HepG2 (cell line): ENCODE results near the gene ALG9. TPM values are rescaled to one million over a fixed set of nuclear protein-coding genes. Genes with fewer than 3 reads are reported as not detected.

ENCODE experiments used
- BCL3 ChIP-seq: sonication (generic); formaldehyde crosslinking; IDR thresholded peaks from 2 replicates; pipeline ENCODE4 v1.5.1; 2020; ENCODE audit warnings: mild to moderate bottlenecking, missing genetic modification reagents, moderate library complexity
- DMTF1 ChIP-seq: sonication (generic); formaldehyde crosslinking; IDR thresholded peaks from 2 replicates; pipeline ENCODE4 v1.4.0; 2020; ENCODE audit warnings: mild to moderate bottlenecking, missing genetic modification reagents
- MED8 ChIP-seq: sonication (generic); formaldehyde crosslinking; IDR thresholded peaks from 2 replicates; pipeline ENCODE4 v1.8.1; 2023; ENCODE audit warnings: mild to moderate bottlenecking, missing genetic modification reagents; ENCODE audit not compliant: insufficient replicate concordance
- MXD1 ChIP-seq: sonication (generic); formaldehyde crosslinking; IDR thresholded peaks from 2 replicates; pipeline ENCODE4 v1.4.0; 2020; ENCODE audit warnings: mild to moderate bottlenecking, missing genetic modification reagents
- RAD21 ChIP-seq: fragments of 450-650 bp; formaldehyde crosslinking; IDR thresholded peaks from 2 replicates; pipeline ENCODE4 v1.5.0; 2020; ENCODE audit warnings: mild to moderate bottlenecking
- TBL1XR1 ChIP-seq: fragments of 150-350 bp; IDR thresholded peaks from 2 replicates; pipeline ENCODE4 v1.6.1; 2014; ENCODE audit warnings: borderline replicate concordance, low read length; ENCODE audit not compliant: partially characterized antibody
- TFDP2 ChIP-seq: sonication (generic); formaldehyde crosslinking; IDR thresholded peaks from 2 replicates; pipeline ENCODE4 v1.4.0; 2020; ENCODE audit warnings: missing genetic modification reagents
- THAP11 ChIP-seq: IDR thresholded peaks from 2 replicates; pipeline ENCODE4 v1.6.1; 2016; ENCODE audit warnings: missing biosample characterization, missing genetic modification reagents
- THYN1 ChIP-seq: sonication (generic); formaldehyde crosslinking; IDR thresholded peaks from 2 replicates; pipeline ENCODE4 v1.8.1; 2023; ENCODE audit warnings: low read depth, mild to moderate bottlenecking, moderate library complexity, missing genetic modification reagents, borderline replicate concordance
- ZBTB3 ChIP-seq: sonication (generic); formaldehyde crosslinking; IDR thresholded peaks from 2 replicates; pipeline ENCODE4 v1.4.0; 2020; ENCODE audit warnings: low read depth, mild to moderate bottlenecking, moderate library complexity, missing genetic modification reagents, borderline replicate concordance
- ZBTB8A ChIP-seq: sonication (generic); formaldehyde crosslinking; IDR thresholded peaks from 2 replicates; pipeline ENCODE4 v1.4.0; 2020; ENCODE audit warnings: mild to moderate bottlenecking, low read depth, missing genetic modification reagents, borderline replicate concordance
- ZNF253 ChIP-seq: sonication (generic); formaldehyde crosslinking; IDR thresholded peaks from 2 replicates; pipeline ENCODE4 v1.8.0; 2022; ENCODE audit warnings: mild to moderate bottlenecking, missing genetic modification reagents, borderline replicate concordance
- ZNF496 ChIP-seq: sonication (generic); formaldehyde crosslinking; IDR thresholded peaks from 2 replicates; pipeline ENCODE4 v1.8.1; 2023; ENCODE audit warnings: mild to moderate bottlenecking, moderate library complexity, missing genetic modification reagents; ENCODE audit not compliant: insufficient replicate concordance
- ZNF558 ChIP-seq: sonication (generic); formaldehyde crosslinking; IDR thresholded peaks from 2 replicates; pipeline ENCODE4 v1.9.0; 2022; ENCODE audit warnings: mild to moderate bottlenecking, missing genetic modification reagents, borderline replicate concordance
- ZNF577 ChIP-seq: sonication (generic); formaldehyde crosslinking; IDR thresholded peaks from 2 replicates; pipeline ENCODE4 v1.4.0; 2020; ENCODE audit warnings: mild to moderate bottlenecking, low read depth, missing genetic modification reagents, borderline replicate concordance
- ZNF709 ChIP-seq: sonication (generic); formaldehyde crosslinking; IDR thresholded peaks from 2 replicates; pipeline ENCODE4 v1.5.0; 2020; ENCODE audit warnings: mild to moderate bottlenecking, missing genetic modification reagents
- ZNF775 ChIP-seq: sonication (generic); formaldehyde crosslinking; IDR thresholded peaks from 2 replicates; pipeline ENCODE4 v1.4.0; 2020; ENCODE audit warnings: missing genetic modification reagents, mild to moderate bottlenecking, moderate library complexity, borderline replicate concordance
- ZNF878 ChIP-seq: sonication (generic); formaldehyde crosslinking; IDR thresholded peaks from 2 replicates; pipeline ENCODE4 v1.8.1; 2023; ENCODE audit warnings: mild to moderate bottlenecking, missing genetic modification reagents, moderate library complexity
- polyA plus RNA-seq, 8 experiments: library from polyadenylated mRNA; depleted of rRNA in 3 of 8; stranded (reverse) in 7 of 8; unstranded in 1 of 8; fragments of >200 nt; fragmentation: Illumina TruSeq in 4 of 8; extraction: Trizol in 4 of 8; gene quantifications; 2 replicates each; pipeline versions ENCODE4 v1.2.1 to v1.2.3, GENCODE V29; 2011 to 2016; ENCODE audit warnings: low read depth in 4 of 8, missing spikeins in 1 of 8, mixed read lengths in 1 of 8; ENCODE audit not compliant: insufficient read depth in 1 of 8
- total RNA-seq, 5 experiments: library from RNA; depleted of rRNA; stranded (reverse); fragments of >200 nt; fragmentation: Illumina TruSeq; extraction: Trizol; gene quantifications; 2 replicates each; pipeline ENCODE4 v1.2.3, GENCODE V29; 2016; ENCODE audit warnings: low read depth in 1 of 5
- TF ChIP-seq, protein P1 (sequence below): sonication (generic); formaldehyde crosslinking; IDR thresholded peaks from 2 replicates; pipeline ENCODE4 v1.4.0; 2020; ENCODE audit warnings: low read depth, mild to moderate bottlenecking, missing genetic modification reagents
- TF ChIP-seq, protein P2 (sequence below): sonication (generic); formaldehyde crosslinking; IDR thresholded peaks from 2 replicates; pipeline ENCODE4 v1.8.1; 2023; ENCODE audit warnings: mild to moderate bottlenecking, missing genetic modification reagents

The ALG9 gene
- total and polyA plus RNA-seq, 2 of the 13 experiments (the other 11 are each of a cell fraction or from before 2014, with no cell fraction given): 39.4 to 40.6 TPM

DNA sequence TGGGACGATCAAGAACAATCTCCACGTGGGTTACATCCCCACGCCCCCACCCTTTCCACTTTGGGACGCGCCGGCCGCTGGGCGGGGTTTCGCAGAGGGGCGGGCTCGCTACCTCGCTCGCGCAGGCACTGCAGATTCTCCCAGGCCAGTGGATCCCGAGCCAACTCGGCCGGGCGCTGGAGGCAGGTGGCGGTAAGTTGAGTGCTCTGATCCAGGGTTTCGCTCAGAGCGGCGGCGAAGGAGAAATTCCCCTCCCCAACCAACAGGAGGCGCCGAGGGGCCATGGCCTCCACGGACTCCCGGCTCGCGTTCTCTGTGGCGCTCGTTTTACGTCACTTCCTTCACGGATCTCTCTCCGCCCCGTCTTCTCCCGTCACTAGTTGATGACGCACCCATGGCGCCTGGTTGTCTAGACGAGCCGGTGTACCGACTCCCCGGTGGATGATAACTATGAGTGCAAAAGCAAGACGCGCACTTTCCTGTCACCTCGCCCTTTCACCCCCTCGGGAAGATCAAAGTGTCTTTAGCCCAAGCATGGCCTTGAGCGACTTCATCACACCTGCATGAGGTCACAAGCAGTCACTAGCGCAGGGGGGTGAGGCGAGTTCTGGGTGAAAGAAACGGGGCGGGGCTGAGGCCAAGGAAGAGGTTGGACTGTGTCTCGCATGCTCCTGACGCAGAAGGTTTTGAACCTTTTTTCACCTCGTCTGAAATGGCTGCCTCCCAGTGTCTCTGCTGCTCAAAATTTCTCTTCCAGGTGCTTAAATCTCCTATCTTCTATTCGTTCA lies 7.7 kb upstream of the ALG9 start, which contains the start of the genes CFAP68 and FDXACB1 (continued):
- no peak; the same call in 1 of the 2 replicates for TF ChIP-seq ZBTB3 (CRISPR knock-in tag)
- TF ChIP-seq ZNF253: no peak
- no peak for TF ChIP-seq TBL1XR1
- no peak for TF ChIP-seq ZNF709 (CRISPR knock-in tag)
- no peak for TF ChIP-seq ZNF558 (CRISPR knock-in tag)
- TF ChIP-seq, protein P1, sequence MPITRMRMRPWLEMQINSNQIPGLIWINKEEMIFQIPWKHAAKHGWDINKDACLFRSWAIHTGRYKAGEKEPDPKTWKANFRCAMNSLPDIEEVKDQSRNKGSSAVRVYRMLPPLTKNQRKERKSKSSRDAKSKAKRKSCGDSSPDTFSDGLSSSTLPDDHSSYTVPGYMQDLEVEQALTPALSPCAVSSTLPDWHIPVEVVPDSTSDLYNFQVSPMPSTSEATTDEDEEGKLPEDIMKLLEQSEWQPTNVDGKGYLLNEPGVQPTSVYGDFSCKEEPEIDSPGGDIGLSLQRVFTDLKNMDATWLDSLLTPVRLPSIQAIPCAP (CRISPR knock-in tag): no peak
- TF ChIP-seq RAD21 (CRISPR knock-in tag): peak; percentile 96
- no peak for TF ChIP-seq THYN1 (CRISPR knock-in tag)
- peak; percentile 67 for TF ChIP-seq MXD1 (CRISPR knock-in tag)
- TF ChIP-seq, protein P2, sequence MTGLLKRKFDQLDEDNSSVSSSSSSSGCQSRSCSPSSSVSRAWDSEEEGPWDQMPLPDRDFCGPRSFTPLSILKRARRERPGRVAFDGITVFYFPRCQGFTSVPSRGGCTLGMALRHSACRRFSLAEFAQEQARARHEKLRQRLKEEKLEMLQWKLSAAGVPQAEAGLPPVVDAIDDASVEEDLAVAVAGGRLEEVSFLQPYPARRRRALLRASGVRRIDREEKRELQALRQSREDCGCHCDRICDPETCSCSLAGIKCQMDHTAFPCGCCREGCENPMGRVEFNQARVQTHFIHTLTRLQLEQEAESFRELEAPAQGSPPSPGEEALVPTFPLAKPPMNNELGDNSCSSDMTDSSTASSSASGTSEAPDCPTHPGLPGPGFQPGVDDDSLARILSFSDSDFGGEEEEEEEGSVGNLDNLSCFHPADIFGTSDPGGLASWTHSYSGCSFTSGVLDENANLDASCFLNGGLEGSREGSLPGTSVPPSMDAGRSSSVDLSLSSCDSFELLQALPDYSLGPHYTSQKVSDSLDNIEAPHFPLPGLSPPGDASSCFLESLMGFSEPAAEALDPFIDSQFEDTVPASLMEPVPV (CRISPR knock-in tag): peak; percentile 88; the same call in 1 of the 2 replicates
- TF ChIP-seq DMTF1: no peak
- TF ChIP-seq ZNF577: no peak
- peak; percentile 47; the same call in 1 of the 2 replicates for TF ChIP-seq ZNF775
- TF ChIP-seq MED8 (CRISPR knock-in tag): peak; percentile 70
- TF ChIP-seq ZBTB8A (CRISPR knock-in tag): no peak
- peak; percentile 61 for TF ChIP-seq TFDP2
- 0 out of 2 replicates have a peak, but pooled peaks have one; percentile 60 for TF ChIP-seq BCL3
- no peak for TF ChIP-seq ZNF496 (CRISPR knock-in tag)
- peak; percentile 94 for TF ChIP-seq THAP11 (CRISPR knock-in tag)
- peak; percentile 24; the same call in 1 of the 2 replicates for TF ChIP-seq ZNF878 (CRISPR knock-in tag)
